LNCaP clone FGC (cell line): ENCODE data around the gene CCT2.
"Not testable (repeated sequence)": the region's sequence is repeated elsewhere in the genome, so short reads cannot be mapped to it uniquely, and the experiment has no call there.

Experiments
- DNase-seq: peaks from one replicate; pipeline ENCODE4 v3.0.0-alpha.2; 2011; ENCODE audit warnings: low read depth
- H3K4me3 ChIP-seq: 2 replicates; pipeline ENCODE4 v1.5.1; 2011; ENCODE audit warnings: mild to moderate bottlenecking, low read depth, low read length, control low read depth
- CTCF ChIP-seq: IDR thresholded peaks from 2 replicates; pipeline ENCODE4 v1.5.1; 2012; ENCODE audit warnings: mild to moderate bottlenecking; ENCODE audit not compliant: control insufficient read depth, insufficient read depth; ENCODE audit errors: extremely low read depth

Gene CCT2

GRCh38 chr12:69601962-69602685, 16.9 kb downstream of the CCT2 start:
- no peak for DNase-seq
- no peak overlapping the region for H3K4me3 ChIP-seq
- TF ChIP-seq CTCF = no peak

GRCh38 chr12:69602954-69603353, 17.7 kb downstream of the CCT2 start:
- no peak overlapping the region for H3K4me3 ChIP-seq
- TF ChIP-seq CTCF = peak; percentile 28
- no peak for DNase-seq

GRCh38 chr12:69603556-69603955, 18.3 kb downstream of the CCT2 start:
- DNase-seq, H3K4me3 ChIP-seq: not testable (repeated sequence)

- H3K4me3 ChIP-seq, DNase-seq: not testable (repeated sequence)
Observed at GRCh38 chr12:69604275-69604674, 19.0 kb downstream of the CCT2 start.

- H3K4me3 ChIP-seq = no peak overlapping the region
- no peak for DNase-seq
- TF ChIP-seq CTCF = no peak
Observed at GRCh38 chr12:69608114-69608513, 22.9 kb downstream of the CCT2 start.

- no peak for DNase-seq
- no peak for TF ChIP-seq CTCF
- no peak overlapping the region for H3K4me3 ChIP-seq
Observed at GRCh38 chr12:69610126-69610525, 24.9 kb downstream of the CCT2 start.

GRCh38 chr12:69610729-69611128, 25.5 kb downstream of the CCT2 start, which contains the start of gene LRRC10:
Gene LRRC10 (minus strand): TSS chr12:69610907. CDS start chr12:69610838, 69 bp downstream.
- no peak for TF ChIP-seq CTCF
- H3K4me3 ChIP-seq = no peak within 1 kb of the TSS
- no peak for DNase-seq

- TF ChIP-seq CTCF = no peak
- DNase-seq = no peak
- no peak overlapping the region for H3K4me3 ChIP-seq
Observed at GRCh38 chr12:69613351-69613750, 28.1 kb downstream of the CCT2 start.
